ENCODE measurements around the gene BHLHE23.

Gene BHLHE23

DNA sequence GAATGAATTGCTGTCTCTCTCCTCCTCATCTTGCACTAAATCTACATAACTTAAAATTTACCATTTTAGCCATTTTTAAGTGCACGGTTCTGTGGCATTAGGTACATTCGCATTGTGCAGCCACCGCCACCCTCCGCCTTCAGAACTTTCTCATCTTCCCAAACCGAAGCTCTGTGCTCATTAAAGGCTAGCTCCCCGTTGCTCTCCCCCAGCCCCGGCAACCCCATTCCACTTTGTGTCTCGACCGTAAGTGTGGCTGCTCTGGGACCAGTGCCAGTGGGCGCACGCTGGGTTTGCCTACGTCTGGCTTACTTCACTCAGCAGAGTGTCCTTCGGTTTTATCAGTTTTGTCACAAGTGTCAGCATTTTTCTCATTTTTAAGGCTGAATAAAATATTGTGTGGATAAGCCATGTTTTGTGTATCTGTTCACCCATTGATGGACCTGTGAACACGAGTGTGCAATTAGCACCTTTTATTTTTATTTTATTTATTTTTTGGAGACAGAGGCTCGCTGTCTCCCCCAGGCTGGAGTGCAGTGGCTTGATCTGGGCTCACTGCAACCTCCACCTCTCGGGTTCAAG, 37.5 kb downstream of the BHLHE23 start:
- no CpG with 5 or more reads among the region's 16 CpGs for WGBS, 2 donors (ENCODE audit: extremely low coverage in 2 of 2, insufficient read length in 2 of 2, insufficient replicate concordance in 1 of 2)

DNA sequence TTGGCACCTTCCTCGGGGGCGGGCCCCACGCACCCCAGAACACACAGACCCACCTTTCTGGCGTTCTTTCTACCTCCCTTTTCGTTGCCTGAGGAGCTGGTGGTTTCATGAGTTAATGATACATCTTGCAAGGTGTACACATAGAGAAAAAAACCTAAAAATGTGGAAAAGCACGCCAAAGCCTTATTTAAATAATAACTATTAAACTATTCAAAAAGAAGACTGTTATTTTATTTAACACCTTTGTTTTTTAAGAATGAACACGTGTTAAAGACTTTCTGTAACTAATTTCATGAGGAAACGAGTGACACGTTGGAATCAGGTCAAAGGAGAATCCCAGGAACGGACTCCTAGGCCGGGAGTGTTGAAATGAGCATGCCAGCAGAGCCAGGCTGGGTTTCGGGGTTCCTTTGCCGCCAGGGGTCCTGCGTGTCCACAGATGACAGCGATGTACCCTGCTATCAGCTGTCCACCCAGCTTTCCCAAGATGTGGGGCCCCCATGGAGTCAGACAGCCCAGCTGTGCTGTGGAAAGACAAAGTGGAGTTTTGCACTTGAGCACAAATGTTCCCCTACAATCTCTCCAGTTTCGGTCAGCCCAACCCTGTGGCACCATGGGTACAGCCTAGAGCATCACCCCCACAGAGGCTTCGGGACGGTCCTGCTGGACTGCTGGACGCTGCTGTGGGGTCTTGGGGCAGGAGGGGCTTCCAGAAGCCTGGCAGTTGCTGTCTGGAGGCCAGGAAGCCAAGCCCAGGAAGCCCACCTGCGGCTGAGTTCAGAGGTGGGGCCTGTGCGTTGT, 38.2 kb downstream of the BHLHE23 start:
- H3K18ac ChIP-seq (ENCODE audit: low read length), result peak overlapping the region; percentile 64
- H3K27me3 ChIP-seq (ENCODE audit: control insufficient read depth in 3 of 3, insufficient read depth in 3 of 3, low read depth in 1 of 3, low read length in 3 of 3), result peaks cover 9 to 84% (median 15%) of the 10 kb centered on the region in 3 experiments
- H2AFZ ChIP-seq (ENCODE audit: low read length), result no peak overlapping the region
- H3K79me1 ChIP-seq (ENCODE audit: low read depth, low read length), result no peaks in the 10 kb centered on the region
- H3K4me1 ChIP-seq (ENCODE audit: control insufficient read depth in 2 of 2, insufficient read depth in 1 of 2, low read depth in 1 of 2, low read length in 2 of 2), result peaks cover 6 to 7% of the 10 kb centered on the region in 2 donors
- no peak overlapping the region for H4K8ac ChIP-seq (ENCODE audit: low read depth, low read length)
- H3K23ac ChIP-seq (ENCODE audit: low read depth, low read length, poor library complexity), result peak overlapping the region; percentile 8
- no peak overlapping the region for H3K9ac ChIP-seq (ENCODE audit: low read depth, low read length, poor library complexity)
- H4K91ac ChIP-seq (ENCODE audit: low read depth, low read length, poor library complexity), result no peak overlapping the region
- peaks cover 0 to 2% of the 10 kb centered on the region in 2 donors for H3K9me3 ChIP-seq (replicated peaks in 1 of 2; ENCODE audit: control insufficient read depth in 2 of 2, insufficient read depth in 1 of 2, low read depth in 1 of 2, low read length in 2 of 2)
- no peak overlapping the region for H3K4me3 ChIP-seq (ENCODE audit: low read length in 2 of 2)
- no peak overlapping the region for H3K4ac ChIP-seq (ENCODE audit: low read length)
- no peak overlapping the region for H3K27ac ChIP-seq (replicated peaks; ENCODE audit: low read length)
- peak overlapping the region; percentile 88 for H2AK5ac ChIP-seq (ENCODE audit: low read depth, low read length)
- WGBS, 2 donors (ENCODE audit: extremely low coverage in 2 of 2, insufficient read length in 2 of 2, insufficient replicate concordance in 1 of 2), result no CpG with 5 or more reads among the region's 21 CpGs
- no peaks in the 10 kb centered on the region for H3K36me3 ChIP-seq (replicated peaks in 1 of 2; ENCODE audit: control insufficient read depth in 2 of 2, insufficient read depth in 2 of 2, low read length in 2 of 2)
- no peak overlapping the region for H2BK12ac ChIP-seq (ENCODE audit: low read length)
- H2BK5ac ChIP-seq (ENCODE audit: low read length), result no peak overlapping the region
- H3K4me2 ChIP-seq (ENCODE audit: insufficient read depth, low read length, poor library complexity, severe bottlenecking), result no peak overlapping the region
- no peak for DNase-seq (ENCODE audit: low spot score)
- no peak overlapping the region for H2BK15ac ChIP-seq (ENCODE audit: low read length)
- H3K14ac ChIP-seq (ENCODE audit: low read length), result no peak overlapping the region
- H2BK120ac ChIP-seq (ENCODE audit: low read depth, low read length), result no peak overlapping the region

More for the DNA sequence above, 37.5 kb downstream of the BHLHE23 start:
- no peak overlapping the region for H2BK120ac ChIP-seq (ENCODE audit: low read depth, low read length)
- no peaks in the 10 kb centered on the region for H3K79me1 ChIP-seq (ENCODE audit: low read depth, low read length)
- no peak overlapping the region for H3K9ac ChIP-seq (ENCODE audit: low read depth, low read length, poor library complexity)
- no peak overlapping the region for H3K18ac ChIP-seq (ENCODE audit: low read length)
- no peak overlapping the region for H4K8ac ChIP-seq (ENCODE audit: low read depth, low read length)
- H2AK5ac ChIP-seq (ENCODE audit: low read depth, low read length), result peak overlapping the region; percentile 41
- H2BK12ac ChIP-seq (ENCODE audit: low read length), result no peak overlapping the region
- no peak overlapping the region for H4K91ac ChIP-seq (ENCODE audit: low read depth, low read length, poor library complexity)
- no peak overlapping the region for H3K4me2 ChIP-seq (ENCODE audit: insufficient read depth, low read length, poor library complexity, severe bottlenecking)
- peaks cover 0 to 2% of the 10 kb centered on the region in 2 donors for H3K9me3 ChIP-seq (replicated peaks in 1 of 2; ENCODE audit: control insufficient read depth in 2 of 2, insufficient read depth in 1 of 2, low read depth in 1 of 2, low read length in 2 of 2)
- H2BK5ac ChIP-seq (ENCODE audit: low read length), result no peak overlapping the region
- DNase-seq (ENCODE audit: low spot score), result no peak
- no peaks in the 10 kb centered on the region for H3K36me3 ChIP-seq (replicated peaks in 1 of 2; ENCODE audit: control insufficient read depth in 2 of 2, insufficient read depth in 2 of 2, low read length in 2 of 2)
- H3K27me3 ChIP-seq (ENCODE audit: control insufficient read depth in 3 of 3, insufficient read depth in 3 of 3, low read depth in 1 of 3, low read length in 3 of 3), result peaks cover 14 to 84% (median 21%) of the 10 kb centered on the region in 3 experiments
- no peak overlapping the region for H3K4me3 ChIP-seq (ENCODE audit: low read length in 2 of 2)
- no peak overlapping the region for H3K14ac ChIP-seq (ENCODE audit: low read length)
- no peak overlapping the region for H2AFZ ChIP-seq (ENCODE audit: low read length)
- H3K4me1 ChIP-seq (ENCODE audit: control insufficient read depth in 2 of 2, insufficient read depth in 1 of 2, low read depth in 1 of 2, low read length in 2 of 2), result peaks cover 6 to 7% of the 10 kb centered on the region in 2 donors
- no peak overlapping the region for H2BK15ac ChIP-seq (ENCODE audit: low read length)
- H3K23ac ChIP-seq (ENCODE audit: low read depth, low read length, poor library complexity), result no peak overlapping the region
- no peak overlapping the region for H3K4ac ChIP-seq (ENCODE audit: low read length)
- H3K27ac ChIP-seq (replicated peaks; ENCODE audit: low read length), result no peak overlapping the region

DNA sequence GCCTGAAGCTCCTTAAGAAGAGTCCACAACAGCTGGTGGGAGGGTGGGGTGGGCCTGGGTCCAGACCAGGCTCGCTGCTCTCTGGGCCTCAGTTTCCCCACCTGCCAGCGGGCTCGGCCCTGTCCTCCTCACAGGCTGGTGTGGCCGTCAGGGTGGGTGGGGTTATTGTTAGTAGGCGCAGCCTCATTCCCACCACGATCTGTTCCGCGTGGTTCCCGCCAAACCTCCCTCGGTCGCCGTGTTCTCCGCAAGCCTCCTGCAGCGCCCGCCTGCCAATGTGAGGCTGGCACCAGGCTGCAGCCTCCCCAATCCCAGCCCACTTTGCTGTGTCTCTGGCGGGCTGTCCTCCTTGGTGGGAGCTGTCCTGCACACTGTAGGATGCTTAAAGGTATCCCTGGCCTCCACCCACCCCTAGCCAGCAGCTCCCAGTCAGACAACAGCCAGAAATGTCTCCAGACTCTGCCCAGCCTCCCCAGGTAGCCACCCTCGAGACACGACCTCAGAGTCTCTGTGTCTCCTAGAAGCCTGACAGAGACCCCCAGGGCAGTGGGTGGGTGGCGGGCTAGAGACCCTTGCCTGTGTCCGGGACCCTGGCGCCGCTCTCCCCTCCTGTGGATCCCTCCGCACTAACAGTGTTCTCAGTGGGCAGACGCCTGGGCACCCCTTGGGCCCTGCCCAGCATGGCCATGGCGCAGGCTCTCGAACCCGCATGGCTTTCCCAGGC, 39.0 kb downstream of the BHLHE23 start:
- peak overlapping the region; percentile 88 for H2AK5ac ChIP-seq (ENCODE audit: low read depth, low read length)
- H3K4ac ChIP-seq (ENCODE audit: low read length), result no peak overlapping the region
- H3K79me1 ChIP-seq (ENCODE audit: low read depth, low read length), result no peaks in the 10 kb centered on the region
- peaks cover 2 to 81% (median 7%) of the 10 kb centered on the region in 3 experiments for H3K27me3 ChIP-seq (ENCODE audit: control insufficient read depth in 3 of 3, insufficient read depth in 3 of 3, low read depth in 1 of 3, low read length in 3 of 3)
- H3K9me3 ChIP-seq (replicated peaks in 1 of 2; ENCODE audit: control insufficient read depth in 2 of 2, insufficient read depth in 1 of 2, low read depth in 1 of 2, low read length in 2 of 2), result peaks cover 0 to 2% of the 10 kb centered on the region in 2 donors
- no peak overlapping the region for H2AFZ ChIP-seq (ENCODE audit: low read length)
- peaks cover 0 to 4% of the 10 kb centered on the region in 2 donors for H3K4me1 ChIP-seq (ENCODE audit: control insufficient read depth in 2 of 2, insufficient read depth in 1 of 2, low read depth in 1 of 2, low read length in 2 of 2)
- DNase-seq (ENCODE audit: low spot score), result no peak
- H2BK120ac ChIP-seq (ENCODE audit: low read depth, low read length), result no peak overlapping the region
- no peaks in the 10 kb centered on the region for H3K36me3 ChIP-seq (replicated peaks in 1 of 2; ENCODE audit: control insufficient read depth in 2 of 2, insufficient read depth in 2 of 2, low read length in 2 of 2)
- peak overlapping the region; percentile 63 for H3K14ac ChIP-seq (ENCODE audit: low read length)
- no peak overlapping the region for H3K4me3 ChIP-seq (ENCODE audit: low read length in 2 of 2)
- H3K18ac ChIP-seq (ENCODE audit: low read length), result no peak overlapping the region
- H3K27ac ChIP-seq (replicated peaks; ENCODE audit: low read length), result no peak overlapping the region
- H3K9ac ChIP-seq (ENCODE audit: low read depth, low read length, poor library complexity), result peak overlapping the region; percentile 21
- H2BK5ac ChIP-seq (ENCODE audit: low read length), result peak overlapping the region; percentile 78
- peak overlapping the region; percentile 89 for H2BK15ac ChIP-seq (ENCODE audit: low read length)
- H3K4me2 ChIP-seq (ENCODE audit: insufficient read depth, low read length, poor library complexity, severe bottlenecking), result no peak overlapping the region
- no CpG with 5 or more reads among the region's 27 CpGs for WGBS, 2 donors (ENCODE audit: extremely low coverage in 2 of 2, insufficient read length in 2 of 2, insufficient replicate concordance in 1 of 2)
- H2BK12ac ChIP-seq (ENCODE audit: low read length), result no peak overlapping the region
- peak overlapping the region; percentile 8 for H3K23ac ChIP-seq (ENCODE audit: low read depth, low read length, poor library complexity)
- H4K91ac ChIP-seq (ENCODE audit: low read depth, low read length, poor library complexity), result no peak overlapping the region
- no peak overlapping the region for H4K8ac ChIP-seq (ENCODE audit: low read depth, low read length)

DNA sequence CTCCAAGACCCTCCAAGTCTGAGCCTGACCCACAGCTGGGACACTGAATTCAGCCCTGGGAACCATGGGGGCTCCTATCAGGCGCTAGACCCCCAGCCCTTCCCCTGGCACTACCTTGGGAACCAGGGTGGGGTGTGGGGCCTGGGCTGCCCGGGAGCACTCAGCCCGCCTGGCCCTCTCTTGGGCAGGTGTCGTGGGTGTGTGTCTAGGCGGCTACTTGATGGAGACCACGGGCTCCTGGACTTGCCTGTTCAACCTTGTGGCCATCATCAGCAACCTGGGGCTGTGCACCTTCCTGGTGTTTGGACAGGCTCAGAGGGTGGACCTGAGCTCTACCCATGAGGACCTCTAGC, 39.6 kb downstream of the BHLHE23 start:
- Histone ChIP-seq H3K36me3 (replicated peaks in 1 of 2; ENCODE audit: control insufficient read depth in 2 of 2, insufficient read depth in 2 of 2, low read length in 2 of 2) (no peaks in the 10 kb centered on the region), H3K4me2 (ENCODE audit: insufficient read depth, low read length, poor library complexity, severe bottlenecking) (no peak overlapping the region), H3K18ac (ENCODE audit: low read length) (peak overlapping the region; percentile 28), H3K14ac (ENCODE audit: low read length) (peak overlapping the region; percentile 47), H3K27me3 (ENCODE audit: control insufficient read depth in 3 of 3, insufficient read depth in 3 of 3, low read depth in 1 of 3, low read length in 3 of 3) (peaks cover 0 to 76% (median under 1%) of the 10 kb centered on the region in 3 experiments), H3K4ac (ENCODE audit: low read length) (no peak overlapping the region), H2AK5ac (ENCODE audit: low read depth, low read length) (peak overlapping the region; percentile 88), H3K79me1 (ENCODE audit: low read depth, low read length) (no peaks in the 10 kb centered on the region), H3K9ac (ENCODE audit: low read depth, low read length, poor library complexity) (peak overlapping the region; percentile 50), H2BK5ac (ENCODE audit: low read length) (peak overlapping the region; percentile 78), H3K23ac (ENCODE audit: low read depth, low read length, poor library complexity) (no peak overlapping the region), H2BK15ac (ENCODE audit: low read length) (no peak overlapping the region), H2BK12ac (ENCODE audit: low read length) (no peak overlapping the region), H4K8ac (ENCODE audit: low read depth, low read length) (no peak overlapping the region), H3K27ac (replicated peaks; ENCODE audit: low read length) (no peak overlapping the region), H4K91ac (ENCODE audit: low read depth, low read length, poor library complexity) (no peak overlapping the region), H3K9me3 (replicated peaks in 1 of 2; ENCODE audit: control insufficient read depth in 2 of 2, insufficient read depth in 1 of 2, low read depth in 1 of 2, low read length in 2 of 2) (peaks cover 0 to under 1% of the 10 kb centered on the region in 2 donors), H2AFZ (ENCODE audit: low read length) (no peak overlapping the region), H2BK120ac (ENCODE audit: low read depth, low read length) (no peak overlapping the region), H3K4me1 (ENCODE audit: control insufficient read depth in 2 of 2, insufficient read depth in 1 of 2, low read depth in 1 of 2, low read length in 2 of 2) (peaks cover 0 to under 1% of the 10 kb centered on the region in 2 donors), H3K4me3 (ENCODE audit: low read length in 2 of 2) (no peak overlapping the region)
- no peak for DNase-seq (ENCODE audit: low spot score)
- no CpG with 5 or more reads among the region's 6 CpGs for WGBS, 2 donors (ENCODE audit: extremely low coverage in 2 of 2, insufficient read length in 2 of 2, insufficient replicate concordance in 1 of 2)
